AG09319 (cell line): ENCODE measurements around the gene F7.

Experiments used
- DNase-seq: peaks from one replicate; pipeline ENCODE4 v3.0.0-alpha.2; 2010; ENCODE audit warnings: low read depth; ENCODE audit errors: extremely low read depth
- TF ChIP-seq, protein P1 (sequence below): IDR thresholded peaks from 2 replicates; pipeline ENCODE4 v1.5.1; 2011; ENCODE audit warnings: low read depth, mild to moderate bottlenecking, inconsistent platforms, low read length, moderate library complexity

The F7 gene

DNA sequence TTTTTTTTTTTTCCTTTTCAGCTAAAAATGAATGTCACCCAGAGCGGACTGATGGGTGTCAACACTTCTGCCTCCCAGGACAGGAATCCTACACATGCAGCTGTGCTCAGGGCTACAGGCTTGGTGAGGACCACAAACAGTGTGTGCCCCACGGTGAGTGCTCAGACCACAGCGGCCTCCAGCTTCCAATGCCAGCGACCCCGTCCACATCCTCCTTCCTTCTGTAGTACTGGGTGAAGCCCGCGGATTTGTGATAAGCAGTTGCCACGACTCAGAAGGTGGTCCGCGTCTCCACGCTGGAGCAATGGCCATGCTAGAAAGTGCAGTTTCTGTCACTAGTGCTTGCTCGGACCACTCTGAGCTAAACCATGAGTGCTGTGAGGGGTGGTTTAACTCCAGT lies 58.9 kb downstream of the F7 start:
- TF ChIP-seq, protein P1, sequence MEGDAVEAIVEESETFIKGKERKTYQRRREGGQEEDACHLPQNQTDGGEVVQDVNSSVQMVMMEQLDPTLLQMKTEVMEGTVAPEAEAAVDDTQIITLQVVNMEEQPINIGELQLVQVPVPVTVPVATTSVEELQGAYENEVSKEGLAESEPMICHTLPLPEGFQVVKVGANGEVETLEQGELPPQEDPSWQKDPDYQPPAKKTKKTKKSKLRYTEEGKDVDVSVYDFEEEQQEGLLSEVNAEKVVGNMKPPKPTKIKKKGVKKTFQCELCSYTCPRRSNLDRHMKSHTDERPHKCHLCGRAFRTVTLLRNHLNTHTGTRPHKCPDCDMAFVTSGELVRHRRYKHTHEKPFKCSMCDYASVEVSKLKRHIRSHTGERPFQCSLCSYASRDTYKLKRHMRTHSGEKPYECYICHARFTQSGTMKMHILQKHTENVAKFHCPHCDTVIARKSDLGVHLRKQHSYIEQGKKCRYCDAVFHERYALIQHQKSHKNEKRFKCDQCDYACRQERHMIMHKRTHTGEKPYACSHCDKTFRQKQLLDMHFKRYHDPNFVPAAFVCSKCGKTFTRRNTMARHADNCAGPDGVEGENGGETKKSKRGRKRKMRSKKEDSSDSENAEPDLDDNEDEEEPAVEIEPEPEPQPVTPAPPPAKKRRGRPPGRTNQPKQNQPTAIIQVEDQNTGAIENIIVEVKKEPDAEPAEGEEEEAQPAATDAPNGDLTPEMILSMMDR: no peak
- DNase-seq: no peak

DNA sequence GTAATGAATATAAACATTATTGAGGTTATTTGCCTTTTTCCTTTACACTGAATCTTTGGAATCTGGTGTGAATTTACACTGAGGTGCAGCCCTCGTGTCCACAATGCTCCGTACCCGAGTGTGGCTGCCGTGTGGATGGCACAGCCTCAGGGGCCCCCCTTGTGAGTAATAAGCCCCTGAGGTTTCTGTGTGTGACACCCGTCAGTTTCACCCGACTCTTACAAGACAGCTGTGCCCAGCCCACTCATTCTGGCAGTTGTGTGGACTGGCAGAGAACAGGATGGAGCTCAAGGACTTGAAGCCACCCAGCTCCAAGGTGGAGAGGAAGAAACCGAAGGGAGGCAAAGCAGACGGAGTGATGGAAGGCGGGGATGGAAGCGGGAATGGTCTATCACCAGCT lies 60.7 kb downstream of the F7 start:
- DNase-seq: no peak
- TF ChIP-seq, protein P1: no peak

DNA sequence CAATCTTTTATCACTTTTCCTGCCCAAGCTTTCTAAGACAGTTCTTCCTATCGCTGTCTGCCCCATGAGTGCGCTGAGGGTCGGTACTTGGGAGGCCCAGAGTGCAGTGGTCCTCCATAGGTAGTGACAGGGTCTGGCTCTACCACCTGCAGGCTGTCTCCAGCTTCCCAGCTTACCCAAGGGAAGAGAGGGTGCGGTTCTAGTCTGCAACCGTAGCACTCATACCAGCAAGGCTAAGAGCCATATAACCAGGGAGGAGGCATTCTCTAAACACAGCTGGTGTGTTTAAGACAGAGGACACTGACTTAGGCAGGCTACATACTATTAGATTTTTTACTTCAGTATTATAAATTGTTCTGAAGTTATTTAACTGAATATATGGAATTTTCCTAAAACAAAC lies 61.1 kb downstream of the F7 start:
- TF ChIP-seq, protein P1: no peak
- no peak for DNase-seq

DNA sequence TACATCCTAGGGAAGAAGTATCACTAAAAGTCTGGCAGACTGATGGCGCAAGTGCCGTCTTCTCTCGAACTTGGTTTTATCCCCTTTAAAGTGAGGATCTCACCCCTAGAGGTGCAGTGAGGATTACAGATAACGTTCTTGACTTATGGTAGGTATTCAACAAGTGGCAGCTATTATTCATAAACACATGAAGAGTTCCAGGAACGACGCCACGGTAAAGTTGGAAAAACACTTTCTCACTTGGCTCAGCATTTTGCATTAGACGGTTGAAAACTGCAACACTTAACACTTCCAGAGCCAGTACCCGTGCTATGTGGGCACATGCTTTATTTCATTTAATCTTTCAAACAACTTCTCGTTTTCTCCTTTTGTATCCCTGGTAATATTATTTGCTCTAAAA lies 61.6 kb downstream of the F7 start:
- no peak for DNase-seq
- TF ChIP-seq, protein P1: no peak

DNA sequence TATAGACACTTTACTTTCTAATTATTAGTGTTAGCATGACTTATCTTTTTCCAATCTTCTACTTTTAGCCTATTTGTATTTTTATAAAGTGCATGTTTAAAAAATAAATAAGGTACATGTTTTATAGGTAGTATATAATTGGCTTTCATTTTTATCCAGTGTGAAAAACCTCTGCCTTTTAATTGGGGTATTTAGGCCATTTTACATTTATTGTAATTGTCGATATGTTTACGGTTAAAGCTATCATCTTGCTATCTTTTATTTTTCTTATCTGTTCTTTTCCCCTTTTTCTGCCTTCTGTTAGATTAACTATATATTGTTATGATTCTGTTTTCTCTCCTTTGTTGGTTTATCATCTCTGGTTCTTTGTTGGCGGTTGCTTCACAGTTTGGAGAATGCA lies 62.0 kb downstream of the F7 start:
- TF ChIP-seq, protein P1: no peak
- DNase-seq: no peak

DNA sequence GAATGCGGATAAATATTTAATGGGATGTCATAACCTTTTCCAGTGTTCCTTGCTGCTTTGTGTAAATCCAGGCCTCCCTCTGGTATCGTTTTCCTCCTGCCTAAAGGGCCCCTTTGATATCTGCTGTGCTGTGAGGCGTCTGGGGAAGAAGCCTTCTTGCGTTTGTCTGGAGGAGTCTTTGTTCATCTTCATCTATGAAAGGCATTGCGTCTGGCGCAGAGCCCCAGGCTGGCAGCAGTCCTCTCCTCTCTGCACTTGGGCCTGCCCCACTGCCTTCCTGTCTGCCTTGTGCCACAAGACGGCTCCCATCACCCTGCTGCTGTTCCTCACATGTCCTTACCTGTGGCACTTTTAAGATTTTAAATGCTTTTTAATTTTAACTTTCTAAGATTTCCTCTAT lies 62.6 kb downstream of the F7 start:
- no peak for DNase-seq
- TF ChIP-seq, protein P1: no peak

DNA sequence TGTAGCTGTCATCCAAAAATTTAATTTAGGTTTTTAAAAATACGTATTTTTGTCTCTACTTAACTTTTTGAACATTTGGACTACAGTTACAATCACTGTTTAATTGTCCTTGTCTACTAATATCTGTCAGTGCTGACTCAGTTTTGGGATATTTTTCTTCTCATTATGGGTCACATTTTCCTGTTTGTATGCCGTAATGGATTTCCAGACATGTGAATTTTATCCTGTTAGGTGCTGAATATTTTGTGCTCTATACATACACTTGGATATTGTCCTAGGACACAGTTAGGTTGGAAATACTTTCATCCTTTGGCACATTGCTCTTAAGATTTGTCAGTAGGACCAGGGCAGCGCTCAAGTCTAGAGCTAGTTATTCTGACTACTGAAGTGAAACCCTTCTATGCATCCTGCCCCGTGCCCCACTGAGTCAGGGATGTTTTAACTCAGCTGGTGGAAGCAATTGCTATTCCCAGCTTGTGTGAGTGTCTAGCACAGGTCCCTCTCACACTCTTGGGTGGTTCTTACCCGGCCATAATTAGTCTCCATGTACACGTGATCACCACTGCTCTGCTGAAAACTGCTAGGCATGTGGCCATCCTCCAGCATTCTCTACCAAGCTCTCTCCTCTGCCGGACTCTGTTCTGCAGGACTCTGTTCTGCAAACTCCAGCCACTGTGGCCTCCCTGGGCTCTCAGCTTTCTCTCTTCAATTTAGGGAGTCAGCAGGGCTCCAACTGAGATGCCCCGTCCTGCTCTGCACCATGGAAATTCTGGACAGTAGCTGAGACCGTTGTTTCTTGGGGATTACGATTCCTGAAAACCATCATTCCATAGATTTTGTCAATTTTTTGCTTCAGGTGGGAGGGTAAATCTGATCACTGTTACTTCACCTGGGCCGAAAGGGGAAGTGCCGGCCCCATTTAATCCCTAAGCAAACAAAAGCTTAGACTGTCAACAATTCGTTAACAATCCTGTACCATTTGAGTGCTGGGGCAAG lies 64.0 kb downstream of the F7 start:
- no peak for DNase-seq
- TF ChIP-seq, protein P1: no peak
